WTC11 (cell line): ENCODE results near the gene NRSN2. TPM values are rescaled to one million over a fixed set of nuclear protein-coding genes. Genes with fewer than 3 reads are reported as not detected.

ENCODE experiments used
- ATAC-seq: fragments of 200-7000 bp; cut with Tn5 transposase; 2 replicates; pipeline ENCODE4 v1.10.0; 2021; ENCODE audit warnings: mild to moderate bottlenecking, moderate library complexity
- CTCF ChIA-PET: fragments of 300-600 bp; sonication (Branson Sonifier 250); formaldehyde crosslinking; loops from one replicate; lab custom pipeline; 2021; ENCODE audit warnings: antibody characterized with exemption; lab: Charles Lee
- POLR2A ChIA-PET: fragments of 350-600 bp; sonication (Branson Sonifier 250); formaldehyde crosslinking; loops from one replicate; lab custom pipeline; 2021; ENCODE audit warnings: antibody characterized with exemption; lab: Charles Lee
- DNase-seq: peaks from one replicate; pipeline ENCODE4 v3.0.0; 2021; ENCODE audit warnings: low spot score
- H3K27ac Mint-ChIP-seq: 2 replicates; pipeline ENCODE4 v1.8.0; 2021; ENCODE audit warnings: mixed read lengths
- H3K27me3 Mint-ChIP-seq: 2 replicates; pipeline ENCODE4 v1.8.0; 2021; ENCODE audit warnings: low read depth, mild to moderate bottlenecking, moderate library complexity, mixed read lengths
- H3K36me3 Mint-ChIP-seq: 2 replicates; pipeline ENCODE4 v1.8.0; 2021; ENCODE audit warnings: mixed read lengths
- H3K4me1 Mint-ChIP-seq: 2 replicates; pipeline ENCODE4 v1.8.0; 2022; ENCODE audit warnings: mixed read lengths
- H3K4me3 Mint-ChIP-seq: 2 replicates; pipeline ENCODE4 v1.8.0; 2021; ENCODE audit warnings: mild to moderate bottlenecking, moderate library complexity, mixed read lengths
- H3K9me3 Mint-ChIP-seq: 2 replicates; pipeline ENCODE4 v1.8.0; 2021; ENCODE audit warnings: mixed read lengths
- ATF1 ChIP-seq: sonication (generic); formaldehyde crosslinking; IDR thresholded peaks from 2 replicates; pipeline ENCODE4 v1.8.1; 2023; ENCODE audit warnings: mild to moderate bottlenecking, moderate library complexity, missing genetic modification reagents
- EMX1 ChIP-seq: fragments of 250-450 bp; sonication (Bioruptor Pico); IDR thresholded peaks from 2 replicates; pipeline ENCODE4 v1.8.0; 2021; ENCODE audit warnings: mild to moderate bottlenecking
- FOXP1 ChIP-seq: sonication (generic); formaldehyde crosslinking; IDR thresholded peaks from 2 replicates; pipeline ENCODE4 v1.8.0; 2022; ENCODE audit warnings: missing genetic modification reagents, mild to moderate bottlenecking, moderate library complexity, borderline replicate concordance
- GABPB1 ChIP-seq: sonication (generic); formaldehyde crosslinking; IDR thresholded peaks from 2 replicates; pipeline ENCODE4 v1.8.1; 2023; ENCODE audit warnings: mild to moderate bottlenecking, missing genetic modification reagents
- GTF2I ChIP-seq: fragments of 250-450 bp; sonication (Bioruptor Pico); conservative IDR thresholded peaks from 2 replicates; pipeline ENCODE4 v1.4.0; 2021; ENCODE audit warnings: mild to moderate bottlenecking
- HMGA2 ChIP-seq: fragments of 250-450 bp; sonication (Bioruptor Pico); IDR thresholded peaks from 2 replicates; pipeline ENCODE4 v1.4.0; 2021; ENCODE audit warnings: mild to moderate bottlenecking, moderate library complexity
- JAZF1 ChIP-seq: fragments of 250-450 bp; sonication (Bioruptor Pico); IDR thresholded peaks from 2 replicates; pipeline ENCODE4 v1.9.0; 2021; ENCODE audit warnings: moderate library complexity, mild to moderate bottlenecking, inconsistent platforms
- JUN ChIP-seq: sonication (generic); formaldehyde crosslinking; IDR thresholded peaks from 2 replicates; pipeline ENCODE4 v1.8.0; 2023; ENCODE audit warnings: mild to moderate bottlenecking, missing genetic modification reagents
- NFYB ChIP-seq: sonication (generic); formaldehyde crosslinking; conservative IDR thresholded peaks from 2 replicates; pipeline ENCODE4 v1.8.0; 2022; ENCODE audit warnings: low read depth, missing genetic modification reagents
- NR1H2 ChIP-seq: sonication (generic); formaldehyde crosslinking; IDR thresholded peaks from 2 replicates; pipeline ENCODE4 v1.9.0; 2021; ENCODE audit warnings: mild to moderate bottlenecking, moderate library complexity, missing genetic modification reagents
- SP1 ChIP-seq: sonication (generic); formaldehyde crosslinking; conservative IDR thresholded peaks from 2 replicates; pipeline ENCODE4 v1.8.1; 2022; ENCODE audit warnings: missing genetic modification reagents
- TCF7 ChIP-seq: sonication (generic); formaldehyde crosslinking; IDR thresholded peaks from 2 replicates; pipeline ENCODE4 v1.8.0; 2022; ENCODE audit warnings: mild to moderate bottlenecking, low read depth, missing genetic modification reagents, moderate library complexity
- TEAD1 ChIP-seq: sonication (generic); formaldehyde crosslinking; IDR thresholded peaks from 2 replicates; pipeline ENCODE4 v1.8.0; 2022; ENCODE audit warnings: mild to moderate bottlenecking, missing genetic modification reagents
- TEAD4 ChIP-seq: sonication (generic); formaldehyde crosslinking; IDR thresholded peaks from 2 replicates; pipeline ENCODE4 v1.8.0; 2022; ENCODE audit warnings: mild to moderate bottlenecking, missing genetic modification reagents
- TP53 ChIP-seq: sonication (generic); formaldehyde crosslinking; IDR thresholded peaks from 2 replicates; pipeline ENCODE4 v1.8.1; 2023; ENCODE audit warnings: mild to moderate bottlenecking, missing genetic modification reagents
- ZNF121 ChIP-seq: sonication (generic); formaldehyde crosslinking; IDR thresholded peaks from 2 replicates; pipeline ENCODE4 v1.8.0; 2023; ENCODE audit warnings: missing genetic modification reagents
- ZNF138 ChIP-seq: sonication (generic); formaldehyde crosslinking; conservative IDR thresholded peaks from 2 replicates; pipeline ENCODE4 v1.8.1; 2022; ENCODE audit warnings: mild to moderate bottlenecking, moderate library complexity, missing genetic modification reagents
- ZNF396 ChIP-seq: fragments of 250-450 bp; sonication (Bioruptor Pico); IDR thresholded peaks from 2 replicates; pipeline ENCODE4 v1.8.0; 2021; ENCODE audit warnings: mild to moderate bottlenecking, moderate library complexity, borderline replicate concordance
- total RNA-seq: library from RNA; stranded (reverse); gene quantifications from 3 replicates; pipeline ENCODE4 v1.2.3, GENCODE V29; 2021
- TF ChIP-seq, protein P1 (sequence below): sonication (generic); formaldehyde crosslinking; IDR thresholded peaks from 2 replicates; pipeline ENCODE4 v1.8.1; 2023; ENCODE audit warnings: mild to moderate bottlenecking, missing genetic modification reagents
- TF ChIP-seq, protein P2 (sequence below): sonication (generic); formaldehyde crosslinking; IDR thresholded peaks from 2 replicates; pipeline ENCODE4 v1.8.0; 2023; ENCODE audit warnings: missing genetic modification reagents, mild to moderate bottlenecking, borderline replicate concordance
- TF ChIP-seq, protein P3 (sequence below): fragments of 250-450 bp; sonication (Bioruptor Pico); IDR thresholded peaks from 2 replicates; pipeline ENCODE4 v1.9.0; 2021; ENCODE audit warnings: mild to moderate bottlenecking
- TF ChIP-seq, protein P4 (sequence below): sonication (generic); formaldehyde crosslinking; IDR thresholded peaks from 2 replicates; pipeline ENCODE4 v1.8.1; 2022; ENCODE audit warnings: missing genetic modification reagents, borderline replicate concordance

NRSN2 gene
- total RNA-seq, 1 experiment from 2014 or later = 23.0 TPM

DNA sequence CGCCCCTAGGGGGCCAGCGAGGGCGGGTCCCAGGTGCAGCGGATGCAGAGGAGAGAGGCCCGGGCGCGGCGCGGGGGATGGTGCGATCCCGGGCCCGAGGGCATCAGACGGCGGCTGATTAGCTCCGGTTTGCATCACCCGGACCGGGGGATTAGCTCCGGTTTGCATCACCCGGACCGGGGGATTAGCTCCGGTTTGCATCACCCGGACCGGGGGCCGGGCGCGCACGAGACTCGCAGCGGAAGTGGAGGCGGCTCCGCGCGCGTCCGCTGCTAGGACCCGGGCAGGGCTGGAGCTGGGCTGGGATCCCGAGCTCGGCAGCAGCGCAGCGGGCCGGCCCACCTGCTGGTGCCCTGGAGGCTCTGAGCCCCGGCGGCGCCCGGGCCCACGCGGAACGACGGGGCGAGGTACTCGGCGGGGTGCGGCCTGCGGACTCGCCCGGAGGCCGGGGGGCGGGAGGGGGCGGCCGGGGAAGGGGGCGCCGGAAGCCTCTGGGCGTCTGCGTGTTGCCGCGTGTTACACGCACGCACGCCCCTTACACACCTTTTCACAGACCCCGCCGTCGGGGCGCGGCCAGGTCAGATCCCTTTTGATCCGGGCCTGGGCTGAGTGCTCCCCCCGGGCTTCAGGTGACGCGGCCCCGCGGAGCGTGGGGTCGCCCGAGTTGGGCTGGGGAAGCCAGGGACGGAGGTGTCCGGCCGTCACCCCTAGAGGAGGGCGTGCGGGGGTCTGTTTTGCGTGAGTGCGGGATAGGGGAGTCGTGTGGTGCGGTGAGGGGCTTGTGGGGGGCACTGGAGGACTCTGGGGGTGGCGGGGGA lies 34.1 kb downstream of the NRSN2 start (continued):
- TF ChIP-seq, protein P1, sequence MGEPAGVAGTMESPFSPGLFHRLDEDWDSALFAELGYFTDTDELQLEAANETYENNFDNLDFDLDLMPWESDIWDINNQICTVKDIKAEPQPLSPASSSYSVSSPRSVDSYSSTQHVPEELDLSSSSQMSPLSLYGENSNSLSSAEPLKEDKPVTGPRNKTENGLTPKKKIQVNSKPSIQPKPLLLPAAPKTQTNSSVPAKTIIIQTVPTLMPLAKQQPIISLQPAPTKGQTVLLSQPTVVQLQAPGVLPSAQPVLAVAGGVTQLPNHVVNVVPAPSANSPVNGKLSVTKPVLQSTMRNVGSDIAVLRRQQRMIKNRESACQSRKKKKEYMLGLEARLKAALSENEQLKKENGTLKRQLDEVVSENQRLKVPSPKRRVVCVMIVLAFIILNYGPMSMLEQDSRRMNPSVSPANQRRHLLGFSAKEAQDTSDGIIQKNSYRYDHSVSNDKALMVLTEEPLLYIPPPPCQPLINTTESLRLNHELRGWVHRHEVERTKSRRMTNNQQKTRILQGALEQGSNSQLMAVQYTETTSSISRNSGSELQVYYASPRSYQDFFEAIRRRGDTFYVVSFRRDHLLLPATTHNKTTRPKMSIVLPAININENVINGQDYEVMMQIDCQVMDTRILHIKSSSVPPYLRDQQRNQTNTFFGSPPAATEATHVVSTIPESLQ (CRISPR knock-in tag) = no peak
- TF ChIP-seq ZNF138 (CRISPR knock-in tag) = no peak
- no peak for TF ChIP-seq HMGA2 (CRISPR knock-in tag)
- TF ChIP-seq SP1 (CRISPR knock-in tag) = no peak
- no peak for TF ChIP-seq TEAD1 (CRISPR knock-in tag)
- no peak for TF ChIP-seq JUN (CRISPR knock-in tag)
- TF ChIP-seq TP53 (CRISPR knock-in tag) = no peak
- TF ChIP-seq FOXP1 (CRISPR knock-in tag) = no peak
- no peak for TF ChIP-seq TCF7 (CRISPR knock-in tag)
- TF ChIP-seq ATF1 (CRISPR knock-in tag) = no peak
- no peak for TF ChIP-seq ZNF121 (CRISPR knock-in tag)
- TF ChIP-seq TEAD4 (CRISPR knock-in tag) = no peak
- no peak for TF ChIP-seq NR1H2 (CRISPR knock-in tag)
- no peak for TF ChIP-seq EMX1
- TF ChIP-seq ZNF396 (CRISPR knock-in tag) = no peak
- TF ChIP-seq, protein P2, sequence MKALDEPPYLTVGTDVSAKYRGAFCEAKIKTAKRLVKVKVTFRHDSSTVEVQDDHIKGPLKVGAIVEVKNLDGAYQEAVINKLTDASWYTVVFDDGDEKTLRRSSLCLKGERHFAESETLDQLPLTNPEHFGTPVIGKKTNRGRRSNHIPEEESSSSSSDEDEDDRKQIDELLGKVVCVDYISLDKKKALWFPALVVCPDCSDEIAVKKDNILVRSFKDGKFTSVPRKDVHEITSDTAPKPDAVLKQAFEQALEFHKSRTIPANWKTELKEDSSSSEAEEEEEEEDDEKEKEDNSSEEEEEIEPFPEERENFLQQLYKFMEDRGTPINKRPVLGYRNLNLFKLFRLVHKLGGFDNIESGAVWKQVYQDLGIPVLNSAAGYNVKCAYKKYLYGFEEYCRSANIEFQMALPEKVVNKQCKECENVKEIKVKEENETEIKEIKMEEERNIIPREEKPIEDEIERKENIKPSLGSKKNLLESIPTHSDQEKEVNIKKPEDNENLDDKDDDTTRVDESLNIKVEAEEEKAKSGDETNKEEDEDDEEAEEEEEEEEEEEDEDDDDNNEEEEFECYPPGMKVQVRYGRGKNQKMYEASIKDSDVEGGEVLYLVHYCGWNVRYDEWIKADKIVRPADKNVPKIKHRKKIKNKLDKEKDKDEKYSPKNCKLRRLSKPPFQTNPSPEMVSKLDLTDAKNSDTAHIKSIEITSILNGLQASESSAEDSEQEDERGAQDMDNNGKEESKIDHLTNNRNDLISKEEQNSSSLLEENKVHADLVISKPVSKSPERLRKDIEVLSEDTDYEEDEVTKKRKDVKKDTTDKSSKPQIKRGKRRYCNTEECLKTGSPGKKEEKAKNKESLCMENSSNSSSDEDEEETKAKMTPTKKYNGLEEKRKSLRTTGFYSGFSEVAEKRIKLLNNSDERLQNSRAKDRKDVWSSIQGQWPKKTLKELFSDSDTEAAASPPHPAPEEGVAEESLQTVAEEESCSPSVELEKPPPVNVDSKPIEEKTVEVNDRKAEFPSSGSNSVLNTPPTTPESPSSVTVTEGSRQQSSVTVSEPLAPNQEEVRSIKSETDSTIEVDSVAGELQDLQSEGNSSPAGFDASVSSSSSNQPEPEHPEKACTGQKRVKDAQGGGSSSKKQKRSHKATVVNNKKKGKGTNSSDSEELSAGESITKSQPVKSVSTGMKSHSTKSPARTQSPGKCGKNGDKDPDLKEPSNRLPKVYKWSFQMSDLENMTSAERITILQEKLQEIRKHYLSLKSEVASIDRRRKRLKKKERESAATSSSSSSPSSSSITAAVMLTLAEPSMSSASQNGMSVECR (CRISPR knock-in tag) = peak; percentile 55; the same call in 1 of the 2 replicates
- no peak for TF ChIP-seq NFYB (CRISPR knock-in tag)
- no peak for TF ChIP-seq JAZF1 (CRISPR knock-in tag)

DNA sequence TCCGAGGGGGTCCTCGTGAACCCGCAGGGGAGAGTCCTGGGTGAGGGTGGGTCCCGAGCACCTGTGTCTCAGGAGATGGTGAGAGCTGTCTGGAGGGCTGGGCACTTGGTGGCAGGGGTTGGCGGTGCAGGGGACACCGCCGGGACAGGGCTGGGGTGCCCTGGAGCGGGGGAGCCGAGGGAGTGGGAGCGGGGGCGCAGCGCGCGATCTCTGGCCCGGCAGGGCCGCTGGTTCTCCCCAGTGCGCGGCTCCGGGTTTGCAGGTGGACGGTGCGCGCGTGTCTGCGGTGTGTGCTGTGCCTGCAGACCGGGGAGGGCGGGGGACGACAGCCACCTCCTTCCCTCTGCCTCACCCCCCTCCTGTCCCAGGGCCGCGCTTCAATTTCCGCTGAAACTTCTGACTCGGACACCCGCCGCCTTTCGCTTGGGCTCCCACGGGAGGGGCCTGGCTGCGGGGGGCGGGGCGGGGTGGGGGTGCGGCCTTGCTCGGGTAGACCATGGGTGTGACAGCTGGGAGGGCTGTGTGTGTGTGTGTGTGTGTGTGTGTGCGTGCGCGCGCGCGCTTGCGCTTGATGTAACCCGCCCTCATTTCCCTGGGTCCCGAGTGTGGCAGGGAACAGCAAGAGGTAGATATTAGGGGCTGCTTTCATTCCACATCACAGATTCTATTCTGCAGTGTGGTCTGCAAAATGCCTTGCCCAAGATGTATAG lies 34.8 kb downstream of the NRSN2 start:
- Mint-ChIP-seq H3K4me1 (no peaks in the 10 kb centered on the region), H3K36me3 (no peaks in the 10 kb centered on the region), H3K4me3 (peak overlapping the region; percentile 66), H3K9me3 (no peaks in the 10 kb centered on the region), H3K27me3 (peaks cover 25% of the 10 kb centered on the region), H3K27ac (no peak overlapping the region)
- DNase-seq (peak; percentile 50), ATAC-seq (peak; percentile 49)
- CTCF ChIA-PET = interaction anchor here (1.2 to 5.3 kb wide), 6 partner anchors 11 to 50 kb away, joined by 4 to 30 read pairs (median 10); partner anchors contain the start of gene NRSN2
- POLR2A ChIA-PET = interaction anchor here (0.5 to 1.6 kb wide), 6 partner anchors 26 to 196 kb away, joined by 3 to 10 read pairs (median 4); partner anchors contain the start of genes CSNK2A1, RBCK1 and SOX12
- no peak for TF ChIP-seq GTF2I
- TF ChIP-seq GABPB1 (CRISPR knock-in tag) = peak; percentile 85
- TF ChIP-seq, protein P3, sequence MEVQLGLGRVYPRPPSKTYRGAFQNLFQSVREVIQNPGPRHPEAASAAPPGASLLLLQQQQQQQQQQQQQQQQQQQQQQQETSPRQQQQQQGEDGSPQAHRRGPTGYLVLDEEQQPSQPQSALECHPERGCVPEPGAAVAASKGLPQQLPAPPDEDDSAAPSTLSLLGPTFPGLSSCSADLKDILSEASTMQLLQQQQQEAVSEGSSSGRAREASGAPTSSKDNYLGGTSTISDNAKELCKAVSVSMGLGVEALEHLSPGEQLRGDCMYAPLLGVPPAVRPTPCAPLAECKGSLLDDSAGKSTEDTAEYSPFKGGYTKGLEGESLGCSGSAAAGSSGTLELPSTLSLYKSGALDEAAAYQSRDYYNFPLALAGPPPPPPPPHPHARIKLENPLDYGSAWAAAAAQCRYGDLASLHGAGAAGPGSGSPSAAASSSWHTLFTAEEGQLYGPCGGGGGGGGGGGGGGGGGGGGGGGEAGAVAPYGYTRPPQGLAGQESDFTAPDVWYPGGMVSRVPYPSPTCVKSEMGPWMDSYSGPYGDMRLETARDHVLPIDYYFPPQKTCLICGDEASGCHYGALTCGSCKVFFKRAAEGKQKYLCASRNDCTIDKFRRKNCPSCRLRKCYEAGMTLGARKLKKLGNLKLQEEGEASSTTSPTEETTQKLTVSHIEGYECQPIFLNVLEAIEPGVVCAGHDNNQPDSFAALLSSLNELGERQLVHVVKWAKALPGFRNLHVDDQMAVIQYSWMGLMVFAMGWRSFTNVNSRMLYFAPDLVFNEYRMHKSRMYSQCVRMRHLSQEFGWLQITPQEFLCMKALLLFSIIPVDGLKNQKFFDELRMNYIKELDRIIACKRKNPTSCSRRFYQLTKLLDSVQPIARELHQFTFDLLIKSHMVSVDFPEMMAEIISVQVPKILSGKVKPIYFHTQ = no peak
- TF ChIP-seq, protein P4, sequence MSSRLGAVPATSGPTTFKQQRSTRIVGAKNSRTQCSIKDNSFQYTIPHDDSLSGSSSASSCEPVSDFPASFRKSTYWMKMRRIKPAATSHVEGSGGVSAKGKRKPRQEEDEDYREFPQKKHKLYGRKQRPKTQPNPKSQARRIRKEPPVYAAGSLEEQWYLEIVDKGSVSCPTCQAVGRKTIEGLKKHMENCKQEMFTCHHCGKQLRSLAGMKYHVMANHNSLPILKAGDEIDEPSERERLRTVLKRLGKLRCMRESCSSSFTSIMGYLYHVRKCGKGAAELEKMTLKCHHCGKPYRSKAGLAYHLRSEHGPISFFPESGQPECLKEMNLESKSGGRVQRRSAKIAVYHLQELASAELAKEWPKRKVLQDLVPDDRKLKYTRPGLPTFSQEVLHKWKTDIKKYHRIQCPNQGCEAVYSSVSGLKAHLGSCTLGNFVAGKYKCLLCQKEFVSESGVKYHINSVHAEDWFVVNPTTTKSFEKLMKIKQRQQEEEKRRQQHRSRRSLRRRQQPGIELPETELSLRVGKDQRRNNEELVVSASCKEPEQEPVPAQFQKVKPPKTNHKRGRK (CRISPR knock-in tag) = no peak
